Skin of body (tissue), 2 donors: Measurements from ENCODE around the gene PITPNC1. TPM values are rescaled to one million over a fixed set of nuclear protein-coding genes. Genes with fewer than 3 reads are reported as not detected.
"Not testable (repeated sequence)": the region's sequence is repeated elsewhere in the genome, so short reads cannot be mapped to it uniquely, and the experiment has no call there.

Experiments used
- DNase-seq: peaks from one replicate; lab custom pipeline; 2025; lab: John Stamatoyannopoulos, UW
- total RNA-seq: library from RNA; depleted of rRNA; stranded (reverse); fragments of >200 nt; gene quantifications from one replicate; pipeline ENCODE4 v1.2.3, GENCODE V29; 2014

The PITPNC1 gene
- total RNA-seq, 1 donor from 2014 or later = 9.3 TPM

- DNase-seq = peak; percentile 25
Observed at GRCh38 chr17:67400193-67400592, 23.1 kb downstream of the PITPNC1 start.

DNA sequence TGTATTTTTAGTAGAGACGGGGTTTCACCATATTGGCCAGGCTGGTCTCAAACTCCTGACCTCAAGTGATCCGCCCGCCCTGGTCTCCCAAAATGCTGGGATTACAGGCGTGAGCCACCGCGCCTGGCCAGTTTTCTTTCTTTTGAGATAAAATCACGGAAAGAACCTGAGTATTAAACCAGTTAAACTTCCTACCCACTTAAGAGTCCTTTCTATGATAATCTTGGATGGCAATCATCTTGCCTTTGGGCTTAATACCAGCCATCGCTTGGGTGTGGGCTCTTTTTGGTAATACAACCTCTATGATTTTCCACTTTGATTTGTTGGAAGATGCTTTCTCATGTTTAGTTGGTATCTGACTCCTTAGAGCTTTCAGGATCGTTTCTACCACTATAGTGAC lies 24.0 kb downstream of the PITPNC1 start:
- DNase-seq = no peak

- no peak for DNase-seq
Observed at GRCh38 chr17:67401598-67402504, 24.8 kb downstream of the PITPNC1 start.

DNA sequence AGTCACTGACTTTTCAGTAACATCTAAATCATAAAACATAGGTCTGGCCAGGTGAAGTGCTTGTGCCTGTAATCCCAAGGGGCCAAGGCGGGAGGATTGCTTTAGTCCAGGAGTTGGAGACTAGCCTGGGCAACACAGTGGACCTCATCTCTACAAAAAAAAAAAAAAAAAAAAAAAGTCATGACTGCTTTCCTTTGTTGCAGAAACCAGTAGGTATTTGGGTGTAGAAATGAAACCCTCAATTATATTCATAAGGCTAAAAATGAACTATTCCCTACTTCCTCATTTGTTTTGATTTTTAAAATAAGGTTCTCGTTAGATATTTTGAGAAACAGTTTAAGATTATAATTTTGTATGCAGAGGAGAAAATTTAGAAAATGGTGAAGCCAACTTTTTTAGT lies 26.0 kb downstream of the PITPNC1 start:
- no peak for DNase-seq

DNA sequence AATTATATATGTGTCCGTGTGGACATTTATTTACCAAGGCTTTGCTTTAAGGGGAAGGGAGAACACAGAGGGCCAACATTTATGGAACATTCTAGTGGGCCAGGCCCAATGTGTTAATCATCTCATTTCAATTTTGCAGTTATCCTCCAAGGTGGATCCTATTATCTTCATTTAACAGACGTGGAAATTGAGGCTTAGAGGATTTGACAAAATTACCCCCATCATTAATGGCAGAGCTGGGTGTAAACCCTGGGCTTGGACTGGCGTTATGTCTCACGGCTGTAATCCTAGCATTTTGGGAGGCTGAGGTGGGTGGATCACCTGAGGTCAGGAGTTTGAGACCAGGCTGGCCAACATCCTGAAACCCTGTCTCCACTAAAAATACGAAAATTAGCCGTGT lies 26.4 kb downstream of the PITPNC1 start:
- no peak for DNase-seq

DNA sequence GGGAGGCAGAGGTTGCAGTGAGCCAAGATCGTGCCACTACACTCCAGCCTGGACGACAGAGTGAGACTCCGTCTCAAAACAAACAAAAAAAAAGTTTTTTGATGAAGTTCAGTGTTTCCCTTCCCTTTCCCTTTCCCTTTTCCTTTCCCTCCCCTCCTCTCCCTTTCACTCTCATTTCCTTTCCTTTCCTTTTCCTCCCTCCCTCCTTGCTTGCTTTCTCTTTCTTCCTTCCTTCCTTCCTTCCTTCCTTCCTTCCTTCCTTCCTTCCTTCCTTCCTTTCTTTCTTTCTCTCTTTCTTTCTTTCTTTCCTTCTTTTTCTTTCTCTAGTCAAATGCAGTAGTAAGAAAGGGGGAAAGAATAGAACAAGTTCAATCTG lies 31.4 kb downstream of the PITPNC1 start:
- not testable (repeated sequence) for DNase-seq

- DNase-seq = no peak
Observed at GRCh38 chr17:67411397-67411796, 34.3 kb downstream of the PITPNC1 start.

DNA sequence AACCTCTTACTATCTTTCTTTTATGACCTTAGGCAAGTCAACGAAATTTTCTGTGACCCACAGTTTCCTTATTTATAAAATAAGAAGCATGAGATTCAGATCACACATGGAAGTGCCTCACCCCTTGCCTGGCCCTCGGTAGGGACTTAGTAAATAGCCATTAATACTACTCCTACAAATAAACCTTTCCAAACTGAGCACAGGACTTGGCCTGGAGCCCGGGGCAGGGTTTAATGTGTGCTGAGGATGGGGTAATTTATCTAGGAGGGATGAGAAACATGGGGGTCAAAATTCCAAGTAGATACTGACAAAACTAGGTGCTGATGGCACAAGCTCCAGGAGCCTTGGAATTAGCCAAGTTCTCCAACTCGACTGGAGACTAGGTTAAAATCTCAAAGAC lies 35.0 kb downstream of the PITPNC1 start:
- DNase-seq = no peak

- no peak for DNase-seq
Observed at GRCh38 chr17:67412941-67413340, 35.9 kb downstream of the PITPNC1 start.

DNA sequence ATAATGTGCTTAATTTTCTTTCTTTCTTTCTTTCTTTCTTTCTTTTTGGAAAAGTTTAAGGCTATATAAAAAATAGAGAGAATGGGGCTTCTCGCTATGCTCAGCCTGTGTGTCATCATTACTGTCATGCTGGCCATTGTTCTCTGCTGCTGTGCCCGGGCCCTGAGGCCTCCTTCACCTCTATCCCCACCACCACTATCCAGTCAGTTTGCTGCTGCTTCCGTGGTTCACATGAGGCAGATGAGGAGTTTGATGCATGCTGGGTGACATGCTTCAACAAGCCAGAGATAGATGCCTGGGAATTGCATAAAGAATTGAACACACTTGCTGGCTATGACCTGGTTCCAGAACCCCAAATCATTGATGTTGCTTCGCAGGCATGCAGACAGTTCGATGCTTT lies 36.3 kb downstream of the PITPNC1 start:
- no peak for DNase-seq

- DNase-seq = no peak
Observed at GRCh38 chr17:67414130-67414529, 37.0 kb downstream of the PITPNC1 start.

GRCh38 chr17:67414559-67414958 lies 37.5 kb downstream of the PITPNC1 start:
- DNase-seq = no peak

- no peak for DNase-seq
Observed at GRCh38 chr17:67415291-67415690, 38.2 kb downstream of the PITPNC1 start.

DNA sequence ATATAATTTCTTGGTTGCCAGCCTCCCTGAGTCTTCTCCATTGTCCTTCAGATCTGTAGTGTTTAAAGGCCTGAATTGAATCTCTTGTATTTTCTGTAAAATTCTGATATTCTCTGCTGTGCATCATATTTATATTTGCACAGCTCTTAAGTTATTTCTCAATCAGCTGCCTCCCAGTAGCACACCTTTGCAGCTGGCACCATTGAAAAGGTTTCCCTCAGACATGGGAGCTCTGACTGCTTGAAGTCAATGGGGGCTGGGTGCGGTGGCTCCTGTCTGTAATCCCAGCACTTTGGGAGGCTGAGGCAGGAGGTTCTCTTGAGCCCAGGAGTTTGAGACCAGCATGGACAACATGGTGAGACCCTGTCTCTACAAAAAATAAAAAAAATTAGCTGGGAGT lies 40.4 kb downstream of the PITPNC1 start:
- no peak for DNase-seq

DNA sequence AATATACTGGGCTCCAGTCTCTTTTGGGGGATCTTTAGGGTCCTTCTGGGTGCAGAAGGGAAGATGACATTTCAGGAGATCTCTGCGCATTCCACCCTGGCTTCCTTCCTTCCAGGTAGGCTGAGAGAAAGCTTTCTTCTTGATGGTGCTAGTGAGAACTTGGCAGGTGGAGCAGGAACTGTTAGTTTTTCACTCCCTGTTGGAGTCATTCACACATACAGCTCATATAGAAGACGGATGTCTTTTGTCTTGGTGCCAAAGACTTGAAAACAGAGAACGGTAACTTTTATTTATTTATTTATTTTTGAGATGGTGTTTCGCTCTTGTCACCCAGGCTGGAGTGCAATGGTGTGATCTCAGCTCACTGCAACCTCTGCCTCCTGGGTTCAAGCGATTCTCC lies 43.9 kb downstream of the PITPNC1 start:
- DNase-seq = no peak

DNA sequence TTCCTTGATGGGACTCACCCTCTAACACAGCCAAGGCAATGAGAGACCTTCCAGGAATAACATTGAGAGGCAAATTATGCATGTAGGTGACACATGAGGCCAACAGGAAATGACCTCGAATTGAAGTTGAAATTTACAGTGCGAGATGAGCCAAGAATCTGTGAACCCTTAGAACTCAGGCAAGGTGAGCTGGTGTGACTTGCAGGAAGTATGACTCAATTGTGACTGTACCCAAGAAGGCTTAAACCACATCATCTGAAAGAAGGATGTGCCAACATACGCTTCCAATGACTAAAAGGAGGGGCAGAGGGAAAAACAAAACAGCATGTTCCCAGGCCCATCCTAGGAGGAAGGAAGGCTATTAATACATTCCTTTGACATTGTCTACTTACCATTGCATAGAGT lies 44.8 kb downstream of the PITPNC1 start:
- no peak for DNase-seq

GRCh38 chr17:67422296-67422695 lies 45.2 kb downstream of the PITPNC1 start:
- DNase-seq = not testable (repeated sequence)

DNA sequence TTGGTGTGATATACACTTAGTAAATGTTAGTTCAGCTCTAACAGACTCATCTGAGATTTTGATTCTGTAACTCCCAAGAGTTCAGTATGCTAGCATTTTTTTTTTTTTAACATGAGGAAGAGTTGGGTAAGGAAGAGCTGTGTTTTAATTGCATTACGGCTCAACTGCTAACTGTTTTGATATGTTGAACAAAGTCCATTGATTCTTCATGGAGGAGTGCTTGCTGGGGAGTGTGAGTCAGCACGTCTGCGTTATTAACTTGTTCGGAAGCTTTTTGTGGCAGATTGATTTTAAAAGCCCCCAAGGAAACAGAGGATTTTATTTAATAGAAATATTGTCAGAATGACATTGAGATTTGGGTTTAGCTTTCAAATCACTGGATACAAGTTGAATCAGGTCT lies 45.8 kb downstream of the PITPNC1 start:
- no peak for DNase-seq

- no peak for DNase-seq
Observed at GRCh38 chr17:67425571-67426160, 48.6 kb downstream of the PITPNC1 start.

- no peak for DNase-seq
Observed at GRCh38 chr17:67427424-67427823, 50.3 kb downstream of the PITPNC1 start.

GRCh38 chr17:67430515-67430914 lies 53.4 kb downstream of the PITPNC1 start:
- not testable (repeated sequence) for DNase-seq

- DNase-seq = no peak
Observed at GRCh38 chr17:67431249-67432015, 54.4 kb downstream of the PITPNC1 start.
